Esophagus squamous epithelium (tissue), 5 donors: ENCODE data around the gene PRG3. TPM values are rescaled to one million over a fixed set of nuclear protein-coding genes. Genes with fewer than 3 reads are reported as not detected.

Experiments used
- DNase-seq: peaks from one replicate; lab custom pipeline; 2025; lab: John Stamatoyannopoulos, UW
- H3K27ac ChIP-seq, 4 donors: fragments of 200-600 bp; sonication (generic); one replicate each; pipeline ENCODE4 v1.5.1; 2016 to 2019; ENCODE audit warnings: mild to moderate bottlenecking in 1 of 4
- H3K27me3 ChIP-seq, 4 donors: fragments of 200-600 bp; sonication (generic); 1 replicate in 3 of 4; 2 replicates in 1 of 4; pipeline versions ENCODE4 v1.5.1 to v1.6.0; 2017 to 2021; ENCODE audit warnings: antibody characterized with exemption in 1 of 4
- H3K36me3 ChIP-seq, 3 donors: fragments of 200-600 bp; sonication (generic); one replicate each; pipeline ENCODE4 v1.5.1; 2016 to 2019
- H3K4me1 ChIP-seq, 3 donors: fragments of 200-600 bp; sonication (generic); one replicate each; pipeline ENCODE4 v1.5.1; 2017 to 2019
- H3K4me3 ChIP-seq, 4 donors: fragments of 200-600 bp; sonication (generic); 1 replicate in 3 of 4; 2 replicates in 1 of 4; pipeline ENCODE4 v1.5.1; 2016 to 2019; ENCODE audit warnings: mild to moderate bottlenecking in 2 of 4, moderate library complexity in 1 of 4
- H3K9me3 ChIP-seq, 3 donors: fragments of 200-600 bp; sonication (generic); one replicate each; pipeline ENCODE4 v1.5.1; 2016 to 2019
- POLR2A ChIP-seq, 4 donors: fragments of 450-650 bp; IDR thresholded peaks; one replicate each; pipeline ENCODE4 v1.6.1; 2017; ENCODE audit warnings: antibody characterized with exemption in 4 of 4, mild to moderate bottlenecking in 4 of 4, moderate library complexity in 3 of 4
- WGBS, 2 donors: methylation state at CpG; one replicate each; pipeline ENCODE4 v1.1.5; 2018; 5-methylcytosine and 5-hydroxymethylcytosine counted together
- intact Hi-C: fragments of 100-400 bp; cut with DNase I; formaldehyde crosslinking; loops from one replicate; pipeline ENCODE4 v1.15.0; 2022
- total RNA-seq, 4 donors: library from RNA; depleted of rRNA; stranded (reverse); fragments of >200 nt; gene quantifications; one replicate each; pipeline ENCODE4 v1.1.0, GENCODE V29; 2016
- TF ChIP-seq, protein P1 (sequence below), 6 experiments: fragments of 450-650 bp in 4 of 6; fragments of 200-600 bp in 2 of 6; sonication (generic) in 2 of 6; IDR thresholded peaks; one replicate each; pipeline ENCODE4 v1.5.1; 2016 to 2019; ENCODE audit warnings: antibody characterized with exemption in 6 of 6, mild to moderate bottlenecking in 4 of 6, moderate library complexity in 4 of 6
- donor health status: DM: yes; HTN: yes; CAD: no.

The PRG3 gene
- total RNA-seq, 4 donors from 2014 or later: not detected

DNA sequence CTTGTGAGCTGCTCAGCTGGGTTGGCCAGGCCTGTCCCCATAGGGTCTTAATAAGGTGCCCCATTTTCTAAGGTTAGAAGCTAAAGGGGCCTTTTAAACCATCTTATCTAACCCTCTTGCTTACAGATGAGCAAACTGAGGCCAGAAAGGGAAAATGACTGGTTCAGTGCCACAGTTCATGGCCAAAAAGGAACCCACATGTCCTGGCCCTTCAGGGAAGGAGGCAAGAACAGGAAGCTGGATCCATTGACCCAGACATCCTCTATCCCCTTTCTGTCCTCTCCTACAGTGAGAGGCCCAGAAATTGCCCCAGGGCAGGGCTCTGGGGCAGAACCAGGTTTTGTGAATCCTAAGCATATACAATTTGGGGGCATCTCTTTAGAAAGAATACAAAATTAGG, 10.0 kb downstream of the PRG3 start:
- intact Hi-C loops: no loop called here
- no peaks in the 10 kb centered on the region for H3K9me3 ChIP-seq
- H3K36me3 ChIP-seq: no peaks in the 10 kb centered on the region
- H3K27me3 ChIP-seq: peaks cover 0 to 7% (median 0%) of the 10 kb centered on the region in 4 donors
- no peak overlapping the region for H3K27ac ChIP-seq
- no peaks in the 10 kb centered on the region for H3K4me1 ChIP-seq
- H3K4me3 ChIP-seq: no peak overlapping the region
- DNase-seq: no peak
- TF ChIP-seq POLR2A (IDR thresholded peaks at IDR 0.05): no peak
- TF ChIP-seq, protein P1, sequence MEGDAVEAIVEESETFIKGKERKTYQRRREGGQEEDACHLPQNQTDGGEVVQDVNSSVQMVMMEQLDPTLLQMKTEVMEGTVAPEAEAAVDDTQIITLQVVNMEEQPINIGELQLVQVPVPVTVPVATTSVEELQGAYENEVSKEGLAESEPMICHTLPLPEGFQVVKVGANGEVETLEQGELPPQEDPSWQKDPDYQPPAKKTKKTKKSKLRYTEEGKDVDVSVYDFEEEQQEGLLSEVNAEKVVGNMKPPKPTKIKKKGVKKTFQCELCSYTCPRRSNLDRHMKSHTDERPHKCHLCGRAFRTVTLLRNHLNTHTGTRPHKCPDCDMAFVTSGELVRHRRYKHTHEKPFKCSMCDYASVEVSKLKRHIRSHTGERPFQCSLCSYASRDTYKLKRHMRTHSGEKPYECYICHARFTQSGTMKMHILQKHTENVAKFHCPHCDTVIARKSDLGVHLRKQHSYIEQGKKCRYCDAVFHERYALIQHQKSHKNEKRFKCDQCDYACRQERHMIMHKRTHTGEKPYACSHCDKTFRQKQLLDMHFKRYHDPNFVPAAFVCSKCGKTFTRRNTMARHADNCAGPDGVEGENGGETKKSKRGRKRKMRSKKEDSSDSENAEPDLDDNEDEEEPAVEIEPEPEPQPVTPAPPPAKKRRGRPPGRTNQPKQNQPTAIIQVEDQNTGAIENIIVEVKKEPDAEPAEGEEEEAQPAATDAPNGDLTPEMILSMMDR (IDR thresholded peaks at IDR 0.05): no peak

DNA sequence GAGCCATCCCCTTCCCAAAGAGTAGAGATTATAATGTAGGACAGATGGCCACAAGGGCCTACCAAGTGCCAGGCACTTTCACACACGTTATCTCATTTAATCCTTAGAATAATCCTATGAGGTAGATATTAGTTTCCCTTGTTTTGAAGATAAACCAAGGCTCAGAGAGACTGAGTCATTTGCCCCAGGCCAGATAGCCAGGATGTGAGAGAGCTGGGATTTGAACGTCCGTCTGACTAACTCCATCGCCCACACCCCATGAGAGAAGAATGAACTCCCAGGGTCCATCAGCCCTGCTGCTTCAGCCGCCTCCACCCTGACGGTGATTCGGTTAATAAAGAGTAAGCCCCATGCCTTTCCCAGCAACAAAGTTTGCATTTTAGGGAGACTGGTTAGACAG, 10.7 kb downstream of the PRG3 start:
- Histone ChIP-seq H3K27ac (no peak overlapping the region), H3K36me3 (no peaks in the 10 kb centered on the region), H3K9me3 (no peaks in the 10 kb centered on the region), H3K4me1 (no peaks in the 10 kb centered on the region), H3K27me3 (peaks cover 0 to 7% (median 0%) of the 10 kb centered on the region in 4 donors), H3K4me3 (no peak overlapping the region)
- no peak for TF ChIP-seq POLR2A (IDR thresholded peaks at IDR 0.05)
- 65 to 77% methylated on average over 7 of the region's 7 CpGs for WGBS, 2 donors
- DNase-seq: no peak
- intact Hi-C loops: no loop called here

DNA sequence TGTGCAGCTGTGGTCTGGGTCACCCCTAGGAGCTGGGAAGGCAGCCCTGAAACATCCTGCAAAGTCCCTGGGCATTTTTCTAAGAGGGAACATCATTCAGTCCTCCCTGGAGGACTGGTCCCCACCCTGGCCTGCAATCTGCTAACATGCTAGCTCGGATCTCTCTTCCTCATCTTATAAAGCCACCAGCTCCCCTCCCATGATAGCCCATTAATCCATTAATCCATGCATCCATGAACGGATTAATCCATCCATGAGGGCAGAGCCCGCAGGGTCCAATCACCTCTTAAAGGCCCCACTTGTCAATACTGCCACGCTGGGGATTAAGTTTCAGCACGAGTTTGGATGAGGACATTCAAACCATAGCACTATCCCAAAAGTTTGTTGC, 12.1 kb downstream of the PRG3 start:
- peaks cover 0 to 7% (median 0%) of the 10 kb centered on the region in 4 donors for H3K27me3 ChIP-seq
- TF ChIP-seq, protein P1 (IDR thresholded peaks at IDR 0.05): no peak
- TF ChIP-seq POLR2A (IDR thresholded peaks at IDR 0.05): no peak
- intact Hi-C loops: no loop called here
- no peaks in the 10 kb centered on the region for H3K36me3 ChIP-seq
- DNase-seq: no peak
- H3K4me1 ChIP-seq: no peaks in the 10 kb centered on the region
- WGBS, 2 donors: 54 to 72% methylated on average over 3 to 4 of the region's 5 CpGs
- H3K4me3 ChIP-seq: no peak overlapping the region
- no peak overlapping the region for H3K27ac ChIP-seq
- no peaks in the 10 kb centered on the region for H3K9me3 ChIP-seq

DNA sequence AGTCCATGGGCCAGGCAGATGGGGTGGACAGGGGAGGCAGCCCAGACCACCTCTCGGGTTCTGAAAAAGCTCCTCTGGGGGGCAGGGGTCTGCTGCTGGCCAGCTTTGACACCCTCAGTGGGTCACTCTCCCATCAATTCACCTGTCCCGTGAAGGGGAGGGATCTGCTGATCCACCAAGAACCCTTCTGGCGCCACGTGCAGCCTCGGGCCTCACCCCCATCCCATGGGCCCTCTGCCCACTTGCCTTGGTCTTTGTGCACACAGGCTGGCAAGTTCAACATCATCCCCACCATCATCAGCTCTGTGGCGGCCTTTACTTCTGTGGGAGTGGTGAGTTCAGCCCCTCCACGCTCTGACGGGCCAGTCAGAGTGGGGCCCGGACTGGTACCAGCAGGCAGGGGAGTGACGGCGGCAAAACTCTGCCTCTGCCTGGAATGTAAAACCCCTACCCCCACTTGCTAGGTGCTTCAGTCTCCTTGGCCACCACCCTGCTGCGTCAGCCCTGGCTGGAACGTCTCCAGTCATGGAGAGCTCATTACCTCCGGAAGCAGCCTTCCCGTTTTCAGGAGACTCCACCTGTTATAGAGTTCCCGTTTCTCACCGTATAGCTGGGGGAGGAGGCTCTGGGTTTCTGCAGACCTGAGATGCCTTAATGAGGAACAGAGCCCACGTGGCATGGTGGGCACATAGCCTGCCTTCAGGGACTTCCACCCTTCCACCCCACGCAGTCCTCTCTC, 12.7 kb downstream of the PRG3 start:
- Histone ChIP-seq H3K4me1 (no peaks in the 10 kb centered on the region), H3K36me3 (no peaks in the 10 kb centered on the region), H3K9me3 (no peaks in the 10 kb centered on the region), H3K4me3 (no peak overlapping the region), H3K27ac (no peak overlapping the region), H3K27me3 (peaks cover 0 to 7% (median 0%) of the 10 kb centered on the region in 4 donors)
- 60 to 71% methylated on average over 4 to 6 of the region's 19 CpGs for WGBS, 2 donors
- DNase-seq: no peak
- intact Hi-C loops: no loop called here
- TF ChIP-seq POLR2A (IDR thresholded peaks at IDR 0.05): no peak
- TF ChIP-seq, protein P1 (IDR thresholded peaks at IDR 0.05): no peak

DNA sequence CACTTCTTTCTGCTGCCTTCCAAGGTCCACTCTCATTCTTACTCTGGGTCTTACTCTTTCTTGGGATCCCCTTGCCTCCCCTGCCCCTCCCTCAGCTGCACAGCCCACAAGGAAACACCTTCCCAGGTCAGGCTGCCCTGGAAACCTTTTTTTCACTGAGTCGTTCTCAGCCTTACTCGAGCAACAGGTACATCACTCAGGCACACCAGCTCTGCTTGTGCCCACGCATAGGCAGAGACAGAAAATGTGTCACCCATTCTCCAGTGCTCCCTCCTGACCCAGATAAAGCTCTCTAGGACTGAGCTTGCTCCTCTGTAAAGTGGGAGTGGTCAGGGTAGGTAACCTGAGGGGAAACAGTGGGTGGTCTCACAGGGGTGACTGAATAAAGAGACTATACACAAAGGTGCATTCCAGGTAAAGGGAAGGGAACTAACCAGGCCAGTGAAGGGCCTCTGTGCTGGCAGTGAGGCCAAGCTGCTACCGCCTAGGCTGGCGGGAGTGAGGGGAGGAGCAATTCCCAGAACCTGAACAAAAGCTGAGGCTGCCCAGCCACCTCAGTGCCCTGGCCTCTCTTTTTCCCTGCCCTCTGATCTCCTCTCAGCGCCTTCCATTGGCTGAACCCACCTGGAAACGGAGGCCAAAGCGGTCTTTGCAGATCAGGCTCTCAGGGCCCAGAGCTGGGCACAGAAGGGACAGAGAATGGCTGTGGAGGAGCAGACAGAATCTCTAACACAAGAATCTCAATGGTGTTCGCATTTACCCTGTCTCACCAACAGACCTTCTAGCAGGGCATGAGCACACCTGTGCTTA, 15.9 kb downstream of the PRG3 start:
- TF ChIP-seq, protein P1 (IDR thresholded peaks at IDR 0.05): no peak
- TF ChIP-seq POLR2A (IDR thresholded peaks at IDR 0.05): no peak
- 62 to 75% methylated on average over 8 to 9 of the region's 9 CpGs for WGBS, 2 donors
- peaks cover 0 to 7% (median 0%) of the 10 kb centered on the region in 4 donors for H3K27me3 ChIP-seq
- H3K4me1 ChIP-seq: no peaks in the 10 kb centered on the region
- DNase-seq: no peak
- H3K36me3 ChIP-seq: no peaks in the 10 kb centered on the region
- no peak overlapping the region for H3K27ac ChIP-seq
- intact Hi-C loops: no loop called here
- H3K9me3 ChIP-seq: no peaks in the 10 kb centered on the region
- H3K4me3 ChIP-seq: no peak overlapping the region
